Measurements from ENCODE around the gene TEX11.

- TF ChIP-seq RAD21 (IDR thresholded peaks at IDR 0.05; ENCODE audit: insufficient read depth, low read depth, low read length) (no peak), POLR2AphosphoS5 (IDR thresholded peaks at IDR 0.05; ENCODE audit: low read length) (no peak), TCF7 (IDR thresholded peaks at IDR 0.05; ENCODE audit: borderline replicate concordance) (no peak), SMC3 (IDR thresholded peaks at IDR 0.05; ENCODE audit: borderline replicate concordance, low read length) (no peak), POLR2AphosphoS2 (IDR thresholded peaks at IDR 0.05; ENCODE audit: low read depth, low read length) (no peak), RFX5 (IDR thresholded peaks at IDR 0.05; ENCODE audit: low read depth, low read length) (no peak), POLR2A (IDR thresholded peaks at IDR 0.05; ENCODE audit: low read depth, low read length) (no peak)
- TF ChIP-seq, protein P1, sequence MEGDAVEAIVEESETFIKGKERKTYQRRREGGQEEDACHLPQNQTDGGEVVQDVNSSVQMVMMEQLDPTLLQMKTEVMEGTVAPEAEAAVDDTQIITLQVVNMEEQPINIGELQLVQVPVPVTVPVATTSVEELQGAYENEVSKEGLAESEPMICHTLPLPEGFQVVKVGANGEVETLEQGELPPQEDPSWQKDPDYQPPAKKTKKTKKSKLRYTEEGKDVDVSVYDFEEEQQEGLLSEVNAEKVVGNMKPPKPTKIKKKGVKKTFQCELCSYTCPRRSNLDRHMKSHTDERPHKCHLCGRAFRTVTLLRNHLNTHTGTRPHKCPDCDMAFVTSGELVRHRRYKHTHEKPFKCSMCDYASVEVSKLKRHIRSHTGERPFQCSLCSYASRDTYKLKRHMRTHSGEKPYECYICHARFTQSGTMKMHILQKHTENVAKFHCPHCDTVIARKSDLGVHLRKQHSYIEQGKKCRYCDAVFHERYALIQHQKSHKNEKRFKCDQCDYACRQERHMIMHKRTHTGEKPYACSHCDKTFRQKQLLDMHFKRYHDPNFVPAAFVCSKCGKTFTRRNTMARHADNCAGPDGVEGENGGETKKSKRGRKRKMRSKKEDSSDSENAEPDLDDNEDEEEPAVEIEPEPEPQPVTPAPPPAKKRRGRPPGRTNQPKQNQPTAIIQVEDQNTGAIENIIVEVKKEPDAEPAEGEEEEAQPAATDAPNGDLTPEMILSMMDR (IDR thresholded peaks at IDR 0.05 in 2 of 3, conservative IDR thresholded peaks at IDR 0.05 in 1 of 3; ENCODE audit: control insufficient read depth in 2 of 3, extremely low read depth in 1 of 3, insufficient read depth in 1 of 3, low read depth in 3 of 3, low read length in 3 of 3), result no peak
- TF ChIP-seq, protein P2, sequence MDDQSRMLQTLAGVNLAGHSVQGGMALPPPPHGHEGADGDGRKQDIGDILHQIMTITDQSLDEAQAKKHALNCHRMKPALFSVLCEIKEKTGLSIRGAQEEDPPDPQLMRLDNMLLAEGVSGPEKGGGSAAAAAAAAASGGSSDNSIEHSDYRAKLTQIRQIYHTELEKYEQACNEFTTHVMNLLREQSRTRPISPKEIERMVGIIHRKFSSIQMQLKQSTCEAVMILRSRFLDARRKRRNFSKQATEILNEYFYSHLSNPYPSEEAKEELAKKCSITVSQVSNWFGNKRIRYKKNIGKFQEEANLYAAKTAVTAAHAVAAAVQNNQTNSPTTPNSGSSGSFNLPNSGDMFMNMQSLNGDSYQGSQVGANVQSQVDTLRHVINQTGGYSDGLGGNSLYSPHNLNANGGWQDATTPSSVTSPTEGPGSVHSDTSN (IDR thresholded peaks at IDR 0.05; ENCODE audit: insufficient replicate concordance, low read depth, low read length), result no peak
Measured at GRCh38 chrX:70754169-70754848, 154.2 kb downstream of the TEX11 start.

Measured in GM12878 (cell line).